Measurements from ENCODE around the gene AFG3L2.

The AFG3L2 gene

GRCh38 chr18:12361770-12362378 lies 15.2 kb downstream of the AFG3L2 start:
- DNase-seq (ENCODE audit: low read depth in 3 of 3) = no peak

- DNase-seq (ENCODE audit: low read depth in 3 of 3) = no peak
These were observed 17.5 kb downstream of the AFG3L2 start for GRCh38 chr18:12359515-12359927.

GRCh38 chr18:12352188-12352587 lies 24.8 kb downstream of the AFG3L2 start:
- DNase-seq (ENCODE audit: low read depth in 3 of 3) = no peak

- DNase-seq (ENCODE audit: low read depth in 3 of 3) = no peak
These were observed 29.1 kb downstream of the AFG3L2 start for GRCh38 chr18:12347895-12348294.

GRCh38 chr18:12346240-12346565 lies 30.8 kb downstream of the AFG3L2 start:
- DNase-seq (ENCODE audit: low read depth in 3 of 3) = no peak

GRCh38 chr18:12345491-12346239 lies 31.4 kb downstream of the AFG3L2 start:
- no peak for DNase-seq (ENCODE audit: low read depth in 3 of 3)

GRCh38 chr18:12342661-12343060 lies 34.4 kb downstream of the AFG3L2 start:
- no peak for DNase-seq (ENCODE audit: low read depth in 3 of 3)

GRCh38 chr18:12340945-12341660 lies 35.9 kb downstream of the AFG3L2 start:
- DNase-seq (ENCODE audit: low read depth in 3 of 3) = no peak

GRCh38 chr18:12338382-12338781 lies 38.6 kb downstream of the AFG3L2 start:
- DNase-seq (ENCODE audit: low read depth in 3 of 3) = no peak

- DNase-seq (ENCODE audit: low read depth in 3 of 3) = no peak
These were observed 40.1 kb downstream of the AFG3L2 start for GRCh38 chr18:12336887-12337286.

GRCh38 chr18:12336171-12336613 lies 40.8 kb downstream of the AFG3L2 start:
- DNase-seq (ENCODE audit: low read depth in 3 of 3) = no peak

- no peak for DNase-seq (ENCODE audit: low read depth in 3 of 3)
These were observed 41.5 kb downstream of the AFG3L2 start for GRCh38 chr18:12335503-12335902.

GRCh38 chr18:12334863-12335262 lies 42.2 kb downstream of the AFG3L2 start:
- no peak for DNase-seq (ENCODE audit: low read depth in 3 of 3)

GRCh38 chr18:12334366-12334808 lies 42.6 kb downstream of the AFG3L2 start:
- DNase-seq (ENCODE audit: low read depth in 3 of 3) = no peak

GRCh38 chr18:12333506-12334290 lies 43.3 kb downstream of the AFG3L2 start:
- DNase-seq (ENCODE audit: low read depth in 3 of 3) = no peak

- no peak for DNase-seq (ENCODE audit: low read depth in 3 of 3)
These were observed 46.3 kb downstream of the AFG3L2 start for GRCh38 chr18:12330766-12331165.

GRCh38 chr18:12329125-12329698 lies 47.8 kb downstream of the AFG3L2 start:
- no peak for DNase-seq (ENCODE audit: low read depth in 3 of 3)

GRCh38 chr18:12328179-12328823 lies 48.7 kb downstream of the AFG3L2 start:
- DNase-seq (ENCODE audit: low read depth in 3 of 3) = no peak

- DNase-seq (ENCODE audit: low read depth in 3 of 3) = peak; percentile 46 to 78 (median 55)
These were observed 49.4 kb downstream of the AFG3L2 start for GRCh38 chr18:12327510-12328178.

GRCh38 chr18:12326711-12327460 lies 50.1 kb downstream of the AFG3L2 start:
- DNase-seq (ENCODE audit: low read depth in 3 of 3) = no peak

All from stimulated activated CD4-positive, alpha-beta T cell treated with anti-CD3 and anti-CD28 coated beads, TNF-alpha, amount 100 ng/mL, for 24 hours (primary cell).